GM18907 (cell line): ENCODE results near the gene VANGL2.
A peak's percentile ranks its signal among the peaks of the same experiment; 100 is the strongest.

Experiments used
- ATAC-seq: cut with Tn5 transposase; IDR thresholded peaks from one replicate; pipeline ENCODE4 v1.9.1; 2021; ENCODE audit warnings: mild to moderate bottlenecking, moderate library complexity; ENCODE audit not compliant: unreplicated experiment

Gene VANGL2

GRCh38 chr1:160425847-160426246 lies 25.5 kb downstream of the VANGL2 start:
- ATAC-seq: no peak

GRCh38 chr1:160427625-160428024 lies 27.3 kb downstream of the VANGL2 start:
- no peak for ATAC-seq

DNA sequence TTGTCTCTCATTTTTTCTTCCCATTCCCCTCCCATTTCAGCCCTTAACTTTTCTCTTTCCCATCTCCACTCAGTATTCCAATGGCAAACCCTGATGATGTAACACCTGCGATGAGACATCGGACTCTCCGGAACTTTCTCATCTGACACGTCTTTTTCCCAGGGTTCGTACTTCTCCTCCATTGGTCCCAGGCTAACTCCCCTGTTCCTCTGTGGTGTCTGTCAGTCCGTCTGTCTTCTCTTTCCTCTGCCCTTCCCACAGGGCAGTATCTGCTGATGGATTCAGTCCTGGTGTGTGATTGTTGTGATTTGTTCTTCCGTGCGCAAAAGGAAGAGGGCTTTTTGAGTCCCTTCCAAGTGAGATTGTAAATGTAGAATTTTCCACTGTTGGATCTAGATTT lies 27.7 kb downstream of the VANGL2 start:
- ATAC-seq: no peak

GRCh38 chr1:160428655-160429054 lies 28.3 kb downstream of the VANGL2 start:
- ATAC-seq: peak; percentile 27

DNA sequence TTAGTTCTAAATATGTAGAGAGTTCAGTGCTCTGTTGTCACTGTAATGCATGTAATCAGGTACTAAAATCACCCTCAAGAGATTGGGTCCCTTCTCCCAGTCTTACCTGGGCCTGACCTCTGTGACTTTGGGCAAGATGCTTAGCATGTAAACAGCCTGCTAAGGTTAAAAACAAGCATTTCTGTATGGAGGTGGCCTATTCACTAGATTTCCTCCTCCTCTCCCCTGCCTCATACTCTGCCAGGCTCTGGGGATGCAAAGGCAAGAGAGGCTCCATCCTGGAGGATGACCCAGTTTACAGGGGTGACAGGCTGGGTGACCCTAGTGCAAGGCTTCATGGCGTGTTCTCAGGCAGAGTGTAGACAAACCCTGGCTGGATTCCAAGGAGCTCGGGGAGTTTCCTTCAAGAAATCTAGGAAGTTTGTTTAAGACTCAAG lies 28.8 kb downstream of the VANGL2 start:
- ATAC-seq: peak; percentile 16

- ATAC-seq: peak; percentile 46
Measured at GRCh38 chr1:160429702-160430535, 29.6 kb downstream of the VANGL2 start.

DNA sequence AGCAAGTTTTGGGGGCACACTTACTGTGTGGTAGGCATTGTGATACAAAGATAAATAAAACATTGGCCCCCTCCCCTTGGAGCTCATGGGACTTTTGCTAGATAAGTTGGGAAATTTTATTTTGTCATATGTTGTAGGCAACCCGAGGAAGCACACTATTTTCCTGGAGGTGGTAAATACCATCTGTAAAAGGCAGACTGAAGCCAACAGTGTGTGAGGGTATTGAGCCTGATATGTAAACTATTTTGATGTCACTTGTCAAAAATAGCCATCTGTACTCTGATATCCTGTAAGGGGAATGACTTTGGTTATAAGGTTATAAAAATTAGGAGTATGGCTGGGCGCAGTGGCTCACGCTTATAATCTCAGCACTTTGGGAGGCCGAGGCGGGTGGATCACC lies 30.6 kb downstream of the VANGL2 start:
- no peak for ATAC-seq

- no peak for ATAC-seq
Measured at GRCh38 chr1:160431571-160431970, 31.2 kb downstream of the VANGL2 start.

- peak; percentile 48 for ATAC-seq
Measured at GRCh38 chr1:160432371-160432786, 32.0 kb downstream of the VANGL2 start.

GRCh38 chr1:160436966-160437365 lies 36.6 kb downstream of the VANGL2 start:
- ATAC-seq: no peak

DNA sequence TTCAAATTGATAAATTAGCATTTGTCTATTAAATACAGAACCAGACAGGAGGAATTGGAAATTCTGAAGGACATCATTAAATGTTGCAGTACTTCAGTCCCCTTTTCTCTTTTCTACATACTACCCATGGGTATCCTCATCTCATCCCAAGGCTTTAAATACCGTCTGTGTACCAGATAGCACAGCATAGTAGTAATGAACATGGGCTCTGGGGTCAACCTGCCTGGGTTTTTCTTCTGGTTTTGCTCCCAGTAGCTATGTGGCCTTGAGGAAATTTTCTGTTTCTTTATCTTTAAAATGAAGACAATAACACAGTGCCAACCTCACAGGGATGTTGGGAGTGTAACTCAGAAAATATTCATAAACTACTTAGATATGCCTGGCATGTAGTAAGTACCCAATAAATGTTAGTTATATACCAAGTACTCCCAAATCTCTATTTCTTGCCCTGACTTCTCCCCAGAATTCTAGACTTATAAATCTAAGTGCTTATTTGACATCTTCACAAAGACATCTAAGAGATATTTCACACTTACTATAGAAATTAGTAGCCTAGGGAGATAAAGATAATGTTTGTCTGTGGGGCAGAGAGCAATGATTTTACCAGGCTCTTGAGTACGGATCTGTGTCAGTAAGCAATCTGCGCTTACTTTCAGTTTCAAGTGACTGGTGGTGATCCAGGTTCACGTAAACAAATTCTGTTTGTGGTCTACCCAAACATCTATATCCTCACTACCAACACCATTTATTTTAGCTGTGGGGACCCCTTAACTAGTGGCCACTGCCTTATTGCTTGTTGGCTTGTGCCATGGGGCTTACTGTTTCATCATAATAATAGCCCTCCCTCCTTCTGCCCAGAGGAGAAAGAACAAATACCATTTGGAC lies 37.3 kb downstream of the VANGL2 start:
- peak; percentile 81 for ATAC-seq

DNA sequence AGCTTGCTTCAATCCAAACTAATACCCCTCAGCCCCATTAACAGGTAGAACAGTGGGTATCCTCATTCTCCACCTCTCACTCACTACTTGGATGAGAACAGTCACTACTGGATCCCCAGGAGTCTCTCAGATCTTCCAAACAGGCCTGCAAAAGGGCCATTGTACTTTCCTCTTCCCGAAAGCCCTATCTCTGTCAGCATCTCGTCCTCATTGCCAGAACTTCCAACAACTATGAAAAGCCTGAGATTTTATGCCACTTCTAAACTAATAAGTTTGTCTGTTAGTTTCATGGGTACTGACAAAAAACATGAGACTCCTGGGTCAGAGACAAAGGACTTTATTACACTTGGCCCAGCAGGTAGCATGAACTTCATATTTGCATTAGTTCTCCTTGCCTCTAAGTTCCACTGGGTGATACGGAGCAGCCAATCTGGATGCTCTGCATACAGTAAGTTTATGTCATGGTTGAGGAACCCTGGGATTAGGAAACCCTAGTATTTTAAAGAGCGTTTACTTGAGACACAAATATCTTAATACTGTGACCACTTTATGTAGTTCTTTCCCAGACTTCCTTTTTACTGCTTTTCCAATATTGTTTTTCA lies 38.1 kb downstream of the VANGL2 start:
- ATAC-seq: peak; percentile 10

- no peak for ATAC-seq
Measured at GRCh38 chr1:160438935-160439334, 38.6 kb downstream of the VANGL2 start.

GRCh38 chr1:160439718-160440117 lies 39.4 kb downstream of the VANGL2 start:
- no peak for ATAC-seq

GRCh38 chr1:160446945-160447600 lies 46.7 kb downstream of the VANGL2 start:
- no peak for ATAC-seq

DNA sequence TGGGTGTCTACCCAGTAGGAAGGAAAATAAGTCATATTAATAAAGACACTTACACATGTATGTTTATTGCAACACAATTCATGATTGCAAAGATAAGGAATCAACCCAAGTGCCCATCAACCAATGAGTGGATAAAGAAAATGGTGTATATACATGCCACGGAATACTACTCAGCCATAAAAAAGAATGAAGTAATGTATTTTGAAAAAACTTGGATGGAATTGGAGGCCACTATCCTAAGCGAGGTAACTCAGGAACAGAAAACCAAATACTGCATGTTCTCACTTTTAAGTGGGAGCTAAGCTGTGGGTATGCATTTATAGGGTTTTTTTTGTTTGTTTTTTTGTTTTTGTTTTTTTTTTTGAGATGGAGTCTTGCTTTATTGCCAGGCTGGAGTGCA lies 49.1 kb downstream of the VANGL2 start:
- ATAC-seq: no peak

- peak; percentile 53 for ATAC-seq
Measured at GRCh38 chr1:160451119-160451858, 50.9 kb downstream of the VANGL2 start.

DNA sequence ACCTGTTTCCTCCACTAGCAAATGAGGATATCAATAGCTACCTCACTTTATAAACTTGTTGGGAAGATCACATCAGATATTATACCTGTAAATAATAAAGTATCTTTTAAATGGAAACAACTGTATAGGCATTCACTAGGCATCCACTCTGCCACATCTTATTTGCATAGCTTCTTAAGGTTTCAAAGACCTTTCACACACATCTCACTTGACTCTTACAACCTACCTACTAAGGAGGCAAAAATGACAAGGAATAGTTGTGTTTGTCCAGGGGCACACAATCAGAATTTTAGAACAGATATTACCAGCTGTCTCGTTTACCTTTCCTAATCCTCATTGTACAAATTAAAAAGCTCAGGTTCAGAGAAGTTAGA lies 51.5 kb downstream of the VANGL2 start:
- ATAC-seq: peak; percentile 43

- peak; percentile 56 for ATAC-seq
Measured at GRCh38 chr1:160453443-160453842, 53.1 kb downstream of the VANGL2 start.
